ENCODE results near the gene NPTN.

DNA sequence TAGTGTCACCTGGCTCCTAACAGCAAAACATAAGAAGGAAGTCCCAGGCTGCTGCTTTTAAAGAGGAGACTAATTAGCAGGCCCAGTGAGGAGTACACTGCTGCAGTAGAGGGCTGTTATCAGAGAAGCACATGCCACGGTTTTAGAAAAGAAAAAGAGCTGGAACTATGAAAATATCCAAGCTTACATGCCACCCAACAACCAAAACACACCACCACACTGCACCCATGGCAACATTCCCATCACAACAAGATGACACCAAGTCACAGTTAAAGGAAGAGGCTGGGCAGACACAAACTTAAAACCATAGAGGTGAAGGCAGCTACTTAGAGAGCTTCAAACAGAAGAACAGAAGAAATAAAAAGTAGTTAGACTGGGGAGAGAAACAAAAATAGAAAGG is 37.0 kb downstream of the NPTN start:
- TF ChIP-seq, protein P1, sequence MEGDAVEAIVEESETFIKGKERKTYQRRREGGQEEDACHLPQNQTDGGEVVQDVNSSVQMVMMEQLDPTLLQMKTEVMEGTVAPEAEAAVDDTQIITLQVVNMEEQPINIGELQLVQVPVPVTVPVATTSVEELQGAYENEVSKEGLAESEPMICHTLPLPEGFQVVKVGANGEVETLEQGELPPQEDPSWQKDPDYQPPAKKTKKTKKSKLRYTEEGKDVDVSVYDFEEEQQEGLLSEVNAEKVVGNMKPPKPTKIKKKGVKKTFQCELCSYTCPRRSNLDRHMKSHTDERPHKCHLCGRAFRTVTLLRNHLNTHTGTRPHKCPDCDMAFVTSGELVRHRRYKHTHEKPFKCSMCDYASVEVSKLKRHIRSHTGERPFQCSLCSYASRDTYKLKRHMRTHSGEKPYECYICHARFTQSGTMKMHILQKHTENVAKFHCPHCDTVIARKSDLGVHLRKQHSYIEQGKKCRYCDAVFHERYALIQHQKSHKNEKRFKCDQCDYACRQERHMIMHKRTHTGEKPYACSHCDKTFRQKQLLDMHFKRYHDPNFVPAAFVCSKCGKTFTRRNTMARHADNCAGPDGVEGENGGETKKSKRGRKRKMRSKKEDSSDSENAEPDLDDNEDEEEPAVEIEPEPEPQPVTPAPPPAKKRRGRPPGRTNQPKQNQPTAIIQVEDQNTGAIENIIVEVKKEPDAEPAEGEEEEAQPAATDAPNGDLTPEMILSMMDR (IDR thresholded peaks at IDR 0.05) = no peak
- no peak for TF ChIP-seq POLR2A (IDR thresholded peaks at IDR 0.05)
